22Rv1 (cell line): ENCODE results near the gene JADE2.

Experiments
- CTCF ChIP-seq: fragments of 450-650 bp; IDR thresholded peaks from 2 replicates; pipeline ENCODE4 v1.5.1; 2017; ENCODE audit warnings: mild to moderate bottlenecking
- ZFX ChIP-seq: fragments of 450-650 bp; IDR thresholded peaks from 2 replicates; pipeline ENCODE4 v1.6.1; 2017; ENCODE audit warnings: antibody characterized with exemption, borderline replicate concordance

DNA sequence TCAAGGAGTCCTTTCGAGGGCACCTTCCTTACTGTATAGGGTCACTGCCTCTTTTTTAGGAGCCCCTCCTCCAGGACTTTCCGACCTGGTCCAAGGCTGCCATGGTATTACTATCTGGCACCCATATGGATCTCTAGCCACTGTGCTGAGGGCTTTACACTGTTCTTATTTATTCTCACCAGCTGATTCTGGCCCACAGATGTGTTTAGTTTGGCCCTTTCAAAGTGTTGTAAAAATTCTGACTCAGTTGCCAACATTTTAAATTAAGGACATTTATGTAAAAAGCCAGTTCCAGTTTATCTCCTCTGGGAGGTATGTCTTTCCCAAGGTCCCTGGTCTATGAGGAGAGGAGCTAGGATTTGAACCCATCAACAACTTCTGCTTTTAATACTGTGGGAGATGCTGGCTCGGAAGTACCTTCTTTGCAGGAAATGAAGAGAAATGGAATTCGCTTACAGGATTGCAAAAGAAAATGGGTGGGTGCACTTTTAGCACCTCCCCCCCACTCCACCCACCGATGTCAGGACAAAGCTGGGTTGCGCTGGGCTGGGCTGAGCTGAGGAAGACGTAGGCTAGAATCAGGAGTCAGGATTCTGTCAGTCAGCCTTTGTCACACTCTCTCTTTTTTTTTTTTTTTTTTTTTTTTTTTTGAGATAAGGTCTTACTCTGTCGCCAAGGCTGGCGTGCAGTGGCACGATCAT, 7.8 kb downstream of the JADE2 start:
- TF ChIP-seq CTCF (no peak), ZFX (no peak)
